ENCODE data around the gene CHGA.

CHGA gene

GRCh38 chr14:92968291-92969020 lies 45.5 kb downstream of the CHGA start:
- DNase-seq (ENCODE audit: low read depth, low spot score) = no peak
- no peak overlapping the region for H3K4me3 ChIP-seq (ENCODE audit: low read length)

GRCh38 chr14:92969430-92969829 lies 46.5 kb downstream of the CHGA start:
- no peak for DNase-seq (ENCODE audit: low read depth, low spot score)
- H3K4me3 ChIP-seq (ENCODE audit: low read length) = no peak overlapping the region

- no peak for DNase-seq (ENCODE audit: low read depth, low spot score)
- H3K4me3 ChIP-seq (ENCODE audit: low read length) = no peak overlapping the region
Measured at GRCh38 chr14:92969871-92970270, 46.9 kb downstream of the CHGA start.

- no peak overlapping the region for H3K4me3 ChIP-seq (ENCODE audit: low read length)
- DNase-seq (ENCODE audit: low read depth, low spot score) = no peak
Measured at GRCh38 chr14:92970271-92970670, 47.3 kb downstream of the CHGA start.

GRCh38 chr14:92971601-92972180 lies 48.7 kb downstream of the CHGA start:
- H3K4me3 ChIP-seq (ENCODE audit: low read length) = no peak overlapping the region
- no peak for DNase-seq (ENCODE audit: low read depth, low spot score)

GRCh38 chr14:92973261-92973797 lies 50.4 kb downstream of the CHGA start:
- H3K4me3 ChIP-seq (ENCODE audit: low read length) = no peak overlapping the region
- DNase-seq (ENCODE audit: low read depth, low spot score) = no peak

GRCh38 chr14:92973798-92974372 lies 50.9 kb downstream of the CHGA start:
- no peak overlapping the region for H3K4me3 ChIP-seq (ENCODE audit: low read length)
- no peak for DNase-seq (ENCODE audit: low read depth, low spot score)

- H3K4me3 ChIP-seq (ENCODE audit: low read length) = no peak overlapping the region
- DNase-seq (ENCODE audit: low read depth, low spot score) = no peak
Measured at GRCh38 chr14:92974541-92975345, 51.8 kb downstream of the CHGA start.

- no peak overlapping the region for H3K4me3 ChIP-seq (ENCODE audit: low read length)
- DNase-seq (ENCODE audit: low read depth, low spot score) = no peak
Measured at GRCh38 chr14:92976268-92976667, 53.3 kb downstream of the CHGA start.

GRCh38 chr14:92978229-92979021 lies 55.5 kb downstream of the CHGA start:
- H3K4me3 ChIP-seq (ENCODE audit: low read length) = no peak overlapping the region
- DNase-seq (ENCODE audit: low read depth, low spot score) = no peak

GRCh38 chr14:92980866-92981265 lies 57.9 kb downstream of the CHGA start:
- DNase-seq (ENCODE audit: low read depth, low spot score) = no peak
- no peak overlapping the region for H3K4me3 ChIP-seq (ENCODE audit: low read length)

- DNase-seq (ENCODE audit: low read depth, low spot score) = no peak
- H3K4me3 ChIP-seq (ENCODE audit: low read length) = no peak overlapping the region
Measured at GRCh38 chr14:92981726-92982125, 58.8 kb downstream of the CHGA start.

- no peak for DNase-seq (ENCODE audit: low read depth, low spot score)
- no peak overlapping the region for H3K4me3 ChIP-seq (ENCODE audit: low read length)
Measured at GRCh38 chr14:92982956-92983355, 60.0 kb downstream of the CHGA start.

GRCh38 chr14:92984082-92984788 lies 61.3 kb downstream of the CHGA start:
- DNase-seq (ENCODE audit: low read depth, low spot score) = no peak
- H3K4me3 ChIP-seq (ENCODE audit: low read length) = no peak overlapping the region
